A204.1 (cell line): Measurements from ENCODE around the gene STARD13.
A peak's percentile ranks its signal among the peaks of the same experiment; 100 is the strongest.
"Not testable (repeated sequence)": the region's sequence is repeated elsewhere in the genome, so short reads cannot be mapped to it uniquely, and the experiment has no call there.

ENCODE experiments used
- FAIRE-seq: peaks from 2 replicates; lab custom pipeline; 2012; peaks lifted over from hg19 to GRCh38; lab: Jason Lieb, UNC

STARD13 gene

GRCh38 chr13:33251131-33251661, 34.4 kb downstream of the STARD13 start:
- FAIRE-seq = no peak

DNA sequence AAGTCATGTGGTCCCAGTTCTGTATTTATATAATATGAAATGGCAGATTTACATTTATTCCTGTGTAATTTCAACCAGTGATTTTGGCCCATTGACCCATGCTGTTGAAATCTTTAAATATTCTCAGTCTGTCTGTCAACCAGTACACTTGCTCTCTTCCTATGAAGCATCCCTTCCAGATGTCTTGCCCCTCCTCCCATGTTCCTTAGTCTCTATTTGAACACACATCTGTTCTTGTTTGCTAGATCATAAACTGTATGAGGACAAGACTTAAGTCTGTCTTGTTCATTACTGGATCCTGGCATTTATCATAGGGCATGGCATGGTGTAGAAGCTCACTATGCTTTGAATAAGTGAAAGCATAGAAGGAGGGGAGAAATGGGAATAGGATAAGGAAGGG, 34.9 kb downstream of the STARD13 start:
- no peak for FAIRE-seq

DNA sequence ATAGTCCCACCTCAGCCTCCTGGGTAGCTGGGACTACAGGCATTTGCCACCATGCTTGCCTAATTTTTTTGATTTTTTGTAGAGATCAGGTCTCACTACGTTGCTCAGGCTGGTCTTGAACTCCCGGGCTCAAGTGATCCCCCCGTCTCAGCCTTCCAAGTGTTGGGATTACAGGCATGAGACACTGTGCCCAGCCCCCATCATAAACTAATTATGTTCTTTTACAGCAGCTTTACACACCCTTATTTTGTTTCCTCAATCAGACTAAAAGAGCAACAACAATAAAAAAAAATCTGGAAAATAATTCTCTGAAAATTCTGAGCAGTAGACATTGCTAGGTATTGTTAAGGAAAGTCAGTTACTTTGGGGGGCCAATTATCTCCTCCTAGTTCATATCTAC, 35.7 kb downstream of the STARD13 start:
- FAIRE-seq = no peak

- no peak for FAIRE-seq
These were observed 36.5 kb downstream of the STARD13 start for GRCh38 chr13:33249066-33249465.

DNA sequence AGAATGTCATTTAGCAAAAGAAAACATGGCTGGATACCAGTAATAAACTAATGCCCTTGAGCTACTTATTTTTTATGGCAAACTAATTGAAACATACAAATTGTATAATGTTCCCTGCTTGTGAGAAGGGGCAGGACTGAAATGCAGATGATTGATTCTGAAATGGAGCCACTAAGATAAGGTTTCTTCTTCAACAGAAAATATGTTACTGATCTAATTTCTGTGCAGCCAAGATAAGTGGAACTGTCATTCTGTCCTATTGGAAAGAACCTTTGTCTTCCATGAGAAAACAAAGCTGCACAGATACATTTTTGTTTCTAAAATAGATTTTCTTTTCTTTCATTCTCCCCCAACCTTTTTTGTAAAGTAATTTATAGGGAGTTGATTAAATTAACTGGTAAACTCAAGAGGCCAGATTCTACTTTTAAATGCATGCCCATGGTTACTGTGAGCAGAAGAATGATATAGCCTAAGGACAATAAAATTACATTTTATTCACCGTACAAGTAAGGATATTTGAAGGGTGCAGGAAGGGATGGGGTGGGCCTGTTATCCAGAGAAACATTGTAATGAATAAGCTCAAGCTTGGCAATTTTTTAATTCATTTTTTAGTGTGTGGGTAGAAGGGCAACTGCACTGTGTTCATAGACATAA, 39.9 kb downstream of the STARD13 start:
- FAIRE-seq = no peak

DNA sequence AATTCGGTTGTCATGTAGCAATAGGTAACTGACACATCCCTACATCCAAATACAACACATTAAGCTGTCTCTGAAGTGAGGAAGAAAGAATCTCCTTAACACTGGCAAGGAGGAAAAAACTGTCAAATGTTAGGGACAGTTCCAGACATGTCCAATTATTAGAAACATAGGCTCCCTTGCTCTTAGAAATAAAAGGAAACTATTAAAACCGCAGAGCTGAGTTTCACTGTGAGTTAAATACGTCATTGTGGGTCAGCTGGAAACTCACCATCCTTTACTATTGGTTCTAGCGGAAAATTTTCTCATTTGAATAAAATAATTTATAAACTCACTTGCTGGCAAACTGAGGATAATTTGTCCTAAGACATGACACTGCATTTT, 40.7 kb downstream of the STARD13 start:
- no peak for FAIRE-seq

GRCh38 chr13:33244210-33244906, 41.2 kb downstream of the STARD13 start:
- FAIRE-seq = no peak

GRCh38 chr13:33242984-33243617, 42.5 kb downstream of the STARD13 start:
- FAIRE-seq = no peak

GRCh38 chr13:33242372-33242771, 43.2 kb downstream of the STARD13 start:
- not testable (repeated sequence) for FAIRE-seq

- no peak for FAIRE-seq
These were observed 49.5 kb downstream of the STARD13 start for GRCh38 chr13:33236021-33236420.

DNA sequence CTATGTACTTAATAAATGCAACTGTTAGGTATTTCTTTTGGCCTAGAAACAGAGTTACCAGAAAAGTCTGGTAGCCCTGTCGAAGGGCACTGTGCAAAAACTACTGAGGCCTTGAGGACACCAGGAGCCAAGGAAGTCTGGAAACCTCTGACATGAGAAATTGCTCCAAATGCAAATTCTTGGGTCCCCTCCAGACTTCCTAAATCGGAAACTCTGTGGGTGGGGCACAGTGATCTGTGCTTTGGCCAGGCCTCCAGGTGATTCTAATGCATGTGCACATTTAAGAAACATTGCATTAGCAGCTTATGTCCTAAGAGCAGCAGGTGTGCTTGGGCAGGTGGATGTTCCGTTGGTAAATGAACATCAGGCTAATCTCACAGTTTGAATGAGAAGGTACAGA, 50.0 kb downstream of the STARD13 start:
- FAIRE-seq = no peak

GRCh38 chr13:33235078-33235477, 50.5 kb downstream of the STARD13 start:
- no peak for FAIRE-seq

GRCh38 chr13:33233547-33233946, 52.0 kb downstream of the STARD13 start:
- FAIRE-seq = no peak

GRCh38 chr13:33232883-33233282, 52.7 kb downstream of the STARD13 start:
- no peak for FAIRE-seq

- FAIRE-seq = no peak
These were observed 54.2 kb downstream of the STARD13 start for GRCh38 chr13:33231339-33231738.

DNA sequence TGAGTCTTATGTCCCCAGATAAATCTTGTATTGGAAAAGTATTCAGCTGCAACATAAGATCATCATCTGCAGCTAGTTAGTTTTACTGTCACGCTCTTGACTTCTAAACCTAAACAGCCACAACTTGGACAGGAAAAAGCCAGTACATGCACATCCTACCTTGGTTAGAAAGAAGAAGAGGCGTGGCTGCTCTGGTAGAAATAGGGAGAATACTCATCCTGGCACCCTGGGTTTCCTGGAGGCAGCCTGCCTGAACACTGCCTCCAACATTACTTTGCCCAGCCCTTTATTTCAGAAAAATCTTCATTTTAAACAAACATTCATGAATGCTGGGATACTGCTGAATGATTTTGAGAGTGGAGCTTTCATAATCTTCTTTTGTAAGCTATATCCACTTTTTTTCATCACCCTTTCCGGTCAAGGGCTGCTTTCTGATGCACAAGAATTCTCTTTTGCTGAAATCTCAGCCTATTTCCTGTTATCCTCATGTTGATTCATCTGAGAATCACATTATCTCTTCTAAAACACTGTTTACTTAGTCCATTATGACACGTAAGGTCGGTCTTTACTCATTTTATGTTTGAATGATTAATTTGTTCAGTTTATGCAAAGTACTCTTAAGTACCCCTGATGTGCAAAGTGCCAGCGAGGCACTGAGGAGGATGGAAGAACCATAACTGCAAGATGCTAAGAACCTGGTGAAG, 55.2 kb downstream of the STARD13 start:
- no peak for FAIRE-seq

- no peak for FAIRE-seq
These were observed 55.9 kb downstream of the STARD13 start for GRCh38 chr13:33229446-33230177.

DNA sequence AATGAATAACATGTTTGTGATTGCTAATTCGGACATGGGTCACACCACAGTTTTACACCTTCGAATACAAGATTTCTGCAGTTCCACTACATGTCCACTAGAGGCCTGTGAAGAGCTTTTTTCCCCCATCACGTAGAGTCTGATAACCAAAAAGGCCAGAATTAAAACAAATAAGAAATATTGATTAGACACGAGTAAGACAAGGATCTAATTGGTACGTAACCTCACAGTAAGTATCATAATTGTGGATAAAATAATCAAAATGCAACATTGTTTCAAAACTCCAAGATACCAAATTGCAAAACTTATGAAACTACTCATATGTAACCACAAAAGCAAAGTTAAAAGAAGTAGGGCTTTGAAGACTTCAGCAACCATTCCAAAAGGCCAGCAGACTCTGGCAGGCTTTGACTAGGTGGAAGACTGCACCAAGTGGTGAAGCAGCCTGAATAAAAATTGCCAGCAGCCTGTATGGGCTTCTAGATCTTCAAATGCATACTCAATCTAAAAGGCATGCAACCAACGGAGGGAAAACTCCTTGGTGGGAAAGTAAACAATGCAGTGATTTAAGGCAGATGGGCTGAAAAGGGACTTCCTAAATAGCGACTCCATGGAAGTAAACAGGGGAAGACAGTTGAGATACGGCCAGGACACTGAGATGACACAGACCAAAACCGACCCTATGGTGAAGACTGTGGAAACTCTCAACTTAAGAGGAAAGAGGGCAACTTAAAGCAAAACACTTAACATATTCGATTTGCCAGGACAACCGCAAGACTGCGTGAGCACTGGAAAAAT, 56.7 kb downstream of the STARD13 start:
- peak; percentile 77 for FAIRE-seq

DNA sequence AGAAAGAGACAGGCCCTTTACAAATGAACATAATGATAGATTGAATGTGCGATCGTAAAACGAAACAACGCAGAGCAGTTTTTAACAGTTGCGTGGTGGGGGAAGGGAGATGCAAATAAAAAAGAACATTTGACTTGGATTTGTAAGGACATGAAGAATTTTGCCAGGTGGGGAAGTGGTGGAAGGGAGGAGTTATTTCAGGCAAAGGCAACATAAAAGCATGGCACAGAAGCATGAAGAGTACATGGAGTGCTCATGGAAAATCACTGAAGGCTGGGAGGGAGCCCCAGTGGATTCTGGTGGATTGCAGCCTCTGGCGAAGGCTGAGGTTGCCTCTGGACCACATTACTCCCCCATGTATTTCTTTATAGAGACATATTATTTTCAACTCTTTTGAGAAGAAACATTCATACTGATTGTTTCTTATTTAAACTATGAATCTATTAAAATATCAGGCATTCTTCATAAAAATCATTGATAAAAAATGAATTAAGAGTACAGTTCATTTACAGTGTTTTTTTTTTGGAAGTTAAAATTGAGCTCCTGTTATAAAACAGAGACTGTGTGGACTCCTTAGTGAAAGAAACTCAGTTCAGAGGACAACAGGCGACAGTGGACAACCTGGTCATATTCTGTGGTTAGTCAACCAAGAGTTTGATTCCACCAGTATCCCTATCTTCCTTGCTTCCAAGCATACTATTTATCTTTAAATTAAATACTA, 57.5 kb downstream of the STARD13 start:
- FAIRE-seq = no peak

- no peak for FAIRE-seq
These were observed 60.9 kb downstream of the STARD13 start for GRCh38 chr13:33224686-33225085.

DNA sequence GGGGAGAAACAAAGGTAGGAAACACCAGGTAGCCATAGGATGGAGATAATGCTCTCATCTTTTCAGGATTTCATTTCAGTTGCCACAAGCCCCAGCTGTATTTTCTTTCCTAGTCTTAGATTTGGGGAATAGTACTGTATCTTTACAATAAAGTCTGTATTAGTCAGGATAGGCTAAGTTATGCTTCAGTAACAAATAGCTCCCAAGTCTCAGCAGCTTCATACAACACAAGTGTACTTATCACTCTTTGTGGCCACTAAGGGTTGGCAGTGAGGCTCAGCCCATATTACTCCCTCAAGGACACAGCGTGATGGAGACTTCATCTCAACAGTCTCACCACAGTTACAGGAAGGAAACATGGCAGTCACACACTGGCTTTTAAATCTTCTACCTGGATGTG, 61.4 kb downstream of the STARD13 start:
- FAIRE-seq = no peak
